ENCODE data around the gene VRK1. TPM values are rescaled to one million over a fixed set of nuclear protein-coding genes. Genes with fewer than 3 reads are reported as not detected.
A peak's percentile ranks its signal among the peaks of the same experiment; 100 is the strongest.

Gene VRK1
- total RNA-seq, 5 donors from 2014 or later (not counting 1 experiment from before 2014, with no cell fraction given), result 24.4 to 34.5 (median 29.4) TPM

GRCh38 chr14:96792591-96792990, 4.6 kb upstream of the VRK1 start:
- 61% methylated on average over 3 of the region's 7 CpGs for WGBS (ENCODE audit: insufficient coverage)
- ChIA-PET CTCF (no interaction called here), POLR2A (no interaction called here)
- peaks cover 0 to 3% of the 10 kb centered on the region in 2 experiments for H3K4me1 ChIP-seq (ENCODE audit: control insufficient read depth in 1 of 2, extremely low read depth in 1 of 2, insufficient read depth in 2 of 2, low read length in 2 of 2)
- Mint-ChIP-seq H3K4me3 (no peak overlapping the region), H3K9me3 (no peaks in the 10 kb centered on the region), H3K27ac (no peak overlapping the region), H3K36me3 (no peaks in the 10 kb centered on the region), H3K27me3 (peaks cover 10 to 15% of the 10 kb centered on the region in 2 donors), H3K4me1 (peaks cover 4 to 8% (median 6%) of the 10 kb centered on the region in 3 donors)
- H3K27me3 ChIP-seq (replicated peaks in 1 of 2; ENCODE audit: control insufficient read depth in 2 of 2, extremely low read depth in 1 of 2, insufficient read depth in 2 of 2, low read length in 1 of 2), result peaks cover 0 to 4% of the 10 kb centered on the region in 2 experiments
- DNase-seq (no peak), ATAC-seq (replicated peaks in 1 of 4) (no peak)
- no peaks in the 10 kb centered on the region for H3K9me3 ChIP-seq
- H3K27ac ChIP-seq (ENCODE audit: low read length), result no peak overlapping the region
- no peak overlapping the region for H3K4me3 ChIP-seq (ENCODE audit: control insufficient read depth in 1 of 2, extremely low read depth in 1 of 2, low read length in 1 of 2)
- H3K36me3 ChIP-seq (ENCODE audit: control insufficient read depth in 2 of 2, extremely low read depth in 1 of 2, insufficient read depth in 1 of 2, low read length in 1 of 2), result no peaks in the 10 kb centered on the region

GRCh38 chr14:96793547-96793946, 3.6 kb upstream of the VRK1 start:
- Histone ChIP-seq H3K27me3 (replicated peaks in 1 of 2; ENCODE audit: control insufficient read depth in 2 of 2, extremely low read depth in 1 of 2, insufficient read depth in 2 of 2, low read length in 1 of 2) (peaks cover 0 to 4% of the 10 kb centered on the region in 2 experiments), H3K27ac (ENCODE audit: low read length) (no peak overlapping the region), H3K4me1 (ENCODE audit: control insufficient read depth in 1 of 2, extremely low read depth in 1 of 2, insufficient read depth in 2 of 2, low read length in 2 of 2) (peaks cover 5 to 10% of the 10 kb centered on the region in 2 experiments), H3K36me3 (ENCODE audit: control insufficient read depth in 2 of 2, extremely low read depth in 1 of 2, insufficient read depth in 1 of 2, low read length in 1 of 2) (no peaks in the 10 kb centered on the region), H3K4me3 (ENCODE audit: control insufficient read depth in 1 of 2, extremely low read depth in 1 of 2, low read length in 1 of 2) (no peak overlapping the region), H3K9me3 (no peaks in the 10 kb centered on the region)
- POLR2A ChIA-PET, result no interaction called here
- H3K36me3 Mint-ChIP-seq, result no peaks in the 10 kb centered on the region
- no peak overlapping the region for H3K4me3 Mint-ChIP-seq
- CTCF ChIA-PET, result no interaction called here
- peaks cover 11 to 17% (median 14%) of the 10 kb centered on the region in 3 donors for H3K4me1 Mint-ChIP-seq
- H3K27ac Mint-ChIP-seq, result no peak overlapping the region
- DNase-seq (no peak), ATAC-seq (replicated peaks in 1 of 4) (no peak)
- no peaks in the 10 kb centered on the region for H3K9me3 Mint-ChIP-seq
- 50% methylated on average over 1 of the region's 6 CpGs for WGBS (ENCODE audit: insufficient coverage)
- H3K27me3 Mint-ChIP-seq, result peaks cover 4 to 15% of the 10 kb centered on the region in 2 donors

- CTCF ChIA-PET, result interaction anchor here in 1 of 2 donors (0.6 kb wide), 1 partner anchor 14 kb away, joined by 4 read pairs; no protein-coding TSS in a partner anchor
- peaks cover 0 to 15% of the 10 kb centered on the region in 2 donors for H3K27me3 Mint-ChIP-seq
- POLR2A ChIA-PET, result no interaction called here
- H3K4me1 Mint-ChIP-seq, result peaks cover 21 to 25% (median 22%) of the 10 kb centered on the region in 3 donors
- H3K27me3 ChIP-seq (replicated peaks in 1 of 2; ENCODE audit: control insufficient read depth in 2 of 2, extremely low read depth in 1 of 2, insufficient read depth in 2 of 2, low read length in 1 of 2), result peaks cover 0 to 4% of the 10 kb centered on the region in 2 experiments
- ATAC-seq (replicated peaks in 1 of 4) (no peak), DNase-seq (no peak)
- peaks cover 5 to 10% of the 10 kb centered on the region in 2 experiments for H3K4me1 ChIP-seq (ENCODE audit: control insufficient read depth in 1 of 2, extremely low read depth in 1 of 2, insufficient read depth in 2 of 2, low read length in 2 of 2)
- H3K36me3 Mint-ChIP-seq, result no peaks in the 10 kb centered on the region
- no peaks in the 10 kb centered on the region for H3K9me3 Mint-ChIP-seq
- H3K27ac Mint-ChIP-seq, result no peak overlapping the region
- no peak overlapping the region for H3K4me3 Mint-ChIP-seq
- H3K27ac ChIP-seq (ENCODE audit: low read length), result no peak overlapping the region
- H3K9me3 ChIP-seq, result no peaks in the 10 kb centered on the region
- WGBS (ENCODE audit: insufficient coverage), result 28% methylated on average over 4 of the region's 9 CpGs
- no peak overlapping the region for H3K4me3 ChIP-seq (ENCODE audit: control insufficient read depth in 1 of 2, extremely low read depth in 1 of 2, low read length in 1 of 2)
- H3K36me3 ChIP-seq (ENCODE audit: control insufficient read depth in 2 of 2, extremely low read depth in 1 of 2, insufficient read depth in 1 of 2, low read length in 1 of 2), result no peaks in the 10 kb centered on the region
Observed at GRCh38 chr14:96795109-96795828, 1.9 kb upstream of the VRK1 start.

- ATAC-seq (replicated peaks in 1 of 4) (peak; percentile 36 to 52 (median 44)), DNase-seq (peak in 33 of 35 experiments; percentile 10 to 63 (median 44))
- Histone ChIP-seq H3K27me3 (replicated peaks in 1 of 2; ENCODE audit: control insufficient read depth in 2 of 2, extremely low read depth in 1 of 2, insufficient read depth in 2 of 2, low read length in 1 of 2) (peaks cover 0 to 4% of the 10 kb centered on the region in 2 experiments), H3K4me1 (ENCODE audit: control insufficient read depth in 1 of 2, extremely low read depth in 1 of 2, insufficient read depth in 2 of 2, low read length in 2 of 2) (peaks cover 5 to 10% of the 10 kb centered on the region in 2 experiments), H3K9me3 (no peaks in the 10 kb centered on the region), H3K36me3 (ENCODE audit: control insufficient read depth in 2 of 2, extremely low read depth in 1 of 2, insufficient read depth in 1 of 2, low read length in 1 of 2) (no peaks in the 10 kb centered on the region), H3K27ac (ENCODE audit: low read length) (peak overlapping the region; percentile 58), H3K4me3 (ENCODE audit: control insufficient read depth in 1 of 2, extremely low read depth in 1 of 2, low read length in 1 of 2) (peak overlapping the region; percentile 67 to 84)
- H3K27me3 Mint-ChIP-seq, result peaks cover 0 to 15% of the 10 kb centered on the region in 2 donors
- H3K4me3 Mint-ChIP-seq, result peak overlapping the region; percentile 84 to 89 (median 88)
- POLR2A ChIA-PET, result interaction anchor here in 1 of 2 donors (1.0 kb wide), 1 partner anchor 9 kb away, joined by 5 read pairs; no protein-coding TSS in a partner anchor
- CTCF ChIA-PET, result interaction anchor here in 1 of 2 donors (1.1 to 1.7 kb wide), 2 partner anchors 55 to 65 kb away, joined by 4 to 11 read pairs; no protein-coding TSS in a partner anchor
- WGBS (ENCODE audit: insufficient coverage), result under 1% methylated on average over 56 of the region's 59 CpGs
- H3K9me3 Mint-ChIP-seq, result no peaks in the 10 kb centered on the region
- H3K27ac Mint-ChIP-seq, result peak overlapping the region; percentile 39 to 73
- H3K4me1 Mint-ChIP-seq, result peaks cover 26 to 30% (median 26%) of the 10 kb centered on the region in 3 donors
- no peaks in the 10 kb centered on the region for H3K36me3 Mint-ChIP-seq
Observed at GRCh38 chr14:96797582-96798349, 584 bp downstream of the VRK1 start.

- DNase-seq (no peak), ATAC-seq (replicated peaks in 1 of 4) (no peak)
- CTCF ChIA-PET, result interaction anchor here in 1 of 2 donors (1.3 kb wide), 1 partner anchor 11 kb away, joined by 3 read pairs; no protein-coding TSS in a partner anchor
- H3K36me3 ChIP-seq (ENCODE audit: control insufficient read depth in 2 of 2, extremely low read depth in 1 of 2, insufficient read depth in 1 of 2, low read length in 1 of 2), result no peaks in the 10 kb centered on the region
- no peak overlapping the region for H3K27ac ChIP-seq (ENCODE audit: low read length)
- peaks cover 0 to 4% of the 10 kb centered on the region in 2 experiments for H3K27me3 ChIP-seq (replicated peaks in 1 of 2; ENCODE audit: control insufficient read depth in 2 of 2, extremely low read depth in 1 of 2, insufficient read depth in 2 of 2, low read length in 1 of 2)
- H3K27ac Mint-ChIP-seq, result no peak overlapping the region
- POLR2A ChIA-PET, result no interaction called here
- H3K4me3 Mint-ChIP-seq, result peak overlapping the region in 2 of 3 donors; percentile 84 to 88
- peaks cover 32 to 39% (median 33%) of the 10 kb centered on the region in 3 donors for H3K4me1 Mint-ChIP-seq
- H3K36me3 Mint-ChIP-seq, result no peaks in the 10 kb centered on the region
- WGBS (ENCODE audit: insufficient coverage), result no CpG with 5 or more reads among the region's 1 CpG
- peaks cover 5 to 10% of the 10 kb centered on the region in 2 experiments for H3K4me1 ChIP-seq (ENCODE audit: control insufficient read depth in 1 of 2, extremely low read depth in 1 of 2, insufficient read depth in 2 of 2, low read length in 2 of 2)
- no peaks in the 10 kb centered on the region for H3K9me3 Mint-ChIP-seq
- H3K27me3 Mint-ChIP-seq, result peaks cover 0 to 12% of the 10 kb centered on the region in 2 donors
- H3K9me3 ChIP-seq, result no peaks in the 10 kb centered on the region
- no peak overlapping the region for H3K4me3 ChIP-seq (ENCODE audit: control insufficient read depth in 1 of 2, extremely low read depth in 1 of 2, low read length in 1 of 2)
Observed at GRCh38 chr14:96798956-96799355, 1.8 kb downstream of the VRK1 start.

- no peak overlapping the region for H3K4me3 ChIP-seq (ENCODE audit: control insufficient read depth in 1 of 2, extremely low read depth in 1 of 2, low read length in 1 of 2)
- H3K36me3 Mint-ChIP-seq, result no peaks in the 10 kb centered on the region
- H3K4me3 Mint-ChIP-seq, result no peak overlapping the region
- H3K9me3 ChIP-seq, result no peaks in the 10 kb centered on the region
- no peaks in the 10 kb centered on the region for H3K9me3 Mint-ChIP-seq
- H3K4me1 Mint-ChIP-seq, result peaks cover 39 to 44% (median 39%) of the 10 kb centered on the region in 3 donors
- H3K4me1 ChIP-seq (ENCODE audit: control insufficient read depth in 1 of 2, extremely low read depth in 1 of 2, insufficient read depth in 2 of 2, low read length in 2 of 2), result peaks cover 5 to 10% of the 10 kb centered on the region in 2 experiments
- peaks cover 0 to 12% of the 10 kb centered on the region in 2 donors for H3K27me3 Mint-ChIP-seq
- H3K36me3 ChIP-seq (ENCODE audit: control insufficient read depth in 2 of 2, extremely low read depth in 1 of 2, insufficient read depth in 1 of 2, low read length in 1 of 2), result no peaks in the 10 kb centered on the region
- WGBS (ENCODE audit: insufficient coverage), result 94% methylated on average over 3 of the region's 7 CpGs
- DNase-seq (no peak), ATAC-seq (replicated peaks in 1 of 4) (no peak)
- ChIA-PET POLR2A (no interaction called here), CTCF (interaction anchor here in 1 of 2 donors (1.3 kb wide), 1 partner anchor 11 kb away, joined by 3 read pairs; no protein-coding TSS in a partner anchor)
- H3K27ac ChIP-seq (ENCODE audit: low read length), result no peak overlapping the region
- peaks cover 0 to 4% of the 10 kb centered on the region in 2 experiments for H3K27me3 ChIP-seq (replicated peaks in 1 of 2; ENCODE audit: control insufficient read depth in 2 of 2, extremely low read depth in 1 of 2, insufficient read depth in 2 of 2, low read length in 1 of 2)
- H3K27ac Mint-ChIP-seq, result no peak overlapping the region
Observed at GRCh38 chr14:96799489-96800054, 2.4 kb downstream of the VRK1 start.
